GM18907 (cell line): ENCODE results near the gene MDM4.
A peak's percentile ranks its signal among the peaks of the same experiment; 100 is the strongest.
"Not testable (repeated sequence)": the region's sequence is repeated elsewhere in the genome, so short reads cannot be mapped to it uniquely, and the experiment has no call there.

Experiments
- ATAC-seq: cut with Tn5 transposase; IDR thresholded peaks from one replicate; pipeline ENCODE4 v1.9.1; 2021; ENCODE audit warnings: mild to moderate bottlenecking, moderate library complexity; ENCODE audit not compliant: unreplicated experiment

The MDM4 gene

DNA sequence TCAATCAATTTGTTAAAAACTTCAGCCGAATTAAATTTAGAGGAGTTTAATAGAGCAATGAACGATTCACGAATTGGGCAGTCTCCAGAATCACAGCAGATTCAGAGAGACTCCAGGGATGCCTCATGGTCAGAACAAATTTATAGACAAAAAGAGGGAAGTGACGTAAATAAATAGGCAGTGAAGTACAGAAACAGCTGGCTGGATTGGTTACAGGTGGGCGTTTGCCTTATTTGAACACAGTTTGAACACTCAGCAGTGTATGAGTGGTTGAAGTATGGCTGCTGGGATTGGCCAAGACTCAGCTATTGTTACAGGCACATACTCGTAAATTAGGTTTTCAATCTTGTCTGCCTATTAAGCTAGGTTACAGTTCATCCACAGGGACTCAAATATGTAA is 43.8 kb downstream of the MDM4 start:
- ATAC-seq: not testable (repeated sequence)

DNA sequence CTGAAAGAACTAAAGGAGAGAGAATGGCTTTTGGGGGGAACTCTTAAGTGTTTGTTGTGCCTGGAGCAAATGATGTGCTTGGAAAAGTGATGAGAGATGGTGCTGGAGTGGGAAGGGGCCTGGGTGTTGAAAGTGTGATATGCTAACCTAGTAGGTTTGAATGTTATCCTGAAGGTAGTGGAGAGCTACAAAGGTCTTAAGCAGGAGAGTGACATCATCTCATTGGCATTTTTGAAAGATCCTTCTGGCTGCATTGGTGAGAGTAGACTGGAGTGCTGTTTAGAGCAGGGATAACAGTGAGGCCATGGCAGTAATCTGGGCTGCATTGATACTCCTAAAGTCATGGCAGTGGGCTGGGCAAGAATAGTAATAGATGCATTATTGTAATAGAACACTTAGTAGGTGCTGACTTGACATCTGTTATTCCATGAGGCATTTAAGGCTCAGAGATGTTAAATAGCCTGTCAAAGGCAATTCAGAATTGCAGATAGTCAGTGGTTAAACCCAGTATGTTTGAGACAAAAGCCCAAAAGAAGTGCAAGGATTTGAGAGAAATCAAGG is 44.5 kb downstream of the MDM4 start:
- no peak for ATAC-seq

GRCh38 chr1:204562075-204562990 is 46.1 kb downstream of the MDM4 start:
- no peak for ATAC-seq

- no peak for ATAC-seq
Measured at GRCh38 chr1:204563307-204563706, 47.1 kb downstream of the MDM4 start.

DNA sequence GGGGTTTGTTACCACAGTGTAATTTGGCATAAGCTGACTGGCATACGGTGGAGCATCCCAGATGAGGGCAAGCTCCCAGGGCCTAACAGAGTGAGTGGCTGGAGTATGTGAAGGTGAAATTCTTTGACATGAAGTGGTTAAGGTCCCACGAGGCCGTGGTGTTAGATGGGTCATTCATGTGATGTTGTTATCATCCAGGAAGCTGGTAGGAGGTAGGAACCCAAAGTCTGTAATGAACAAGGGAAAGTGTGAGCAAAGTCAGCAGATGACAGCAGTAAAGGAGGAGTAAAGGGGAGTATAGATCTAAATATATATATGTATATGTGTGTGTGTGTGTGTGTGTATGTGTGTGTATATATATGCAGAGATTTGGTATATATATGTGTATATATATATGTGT is 47.6 kb downstream of the MDM4 start:
- no peak for ATAC-seq

- peak; percentile 79 for ATAC-seq
Measured at GRCh38 chr1:204564835-204565234, 48.6 kb downstream of the MDM4 start.

GRCh38 chr1:204565617-204566582 is 49.7 kb downstream of the MDM4 start:
- ATAC-seq: peak; percentile 55

DNA sequence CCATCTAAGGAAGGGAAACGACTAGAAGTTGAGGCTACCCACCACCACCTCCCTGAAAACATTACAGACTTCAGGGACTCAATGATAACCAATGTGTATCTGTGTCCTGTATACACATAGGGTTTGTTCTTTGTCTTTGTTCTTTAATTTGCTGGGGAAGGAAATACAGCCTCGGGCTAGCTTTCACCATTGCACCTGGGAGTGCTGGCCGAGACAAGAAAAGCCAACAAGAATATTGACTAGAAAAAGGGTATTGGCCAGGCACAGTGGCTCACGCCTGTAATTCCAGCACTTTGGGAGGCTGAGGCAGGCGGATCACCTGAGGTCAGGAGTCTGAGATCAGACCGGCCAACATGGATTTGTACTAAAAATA is 50.4 kb downstream of the MDM4 start:
- no peak for ATAC-seq

DNA sequence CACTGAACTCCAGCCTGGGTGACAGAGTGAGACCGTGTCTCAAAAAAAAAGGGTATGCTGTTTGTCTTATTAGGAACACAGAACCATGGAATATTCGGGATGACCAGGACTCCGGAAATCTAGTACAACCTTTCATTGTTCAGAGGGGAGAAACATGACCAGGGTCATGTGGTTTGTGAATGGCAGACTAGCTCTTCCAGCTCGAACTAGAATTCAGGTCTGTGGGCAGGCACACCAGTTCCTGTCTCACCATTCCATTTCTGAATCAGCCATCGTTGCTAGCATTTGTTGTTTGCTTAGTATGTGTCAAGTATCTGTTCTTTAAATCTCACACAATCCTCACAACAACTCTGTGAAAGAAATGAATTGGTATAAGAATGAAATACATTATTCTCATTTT is 50.9 kb downstream of the MDM4 start:
- ATAC-seq: no peak

GRCh38 chr1:204568576-204569315 is 52.5 kb downstream of the MDM4 start:
- no peak for ATAC-seq

DNA sequence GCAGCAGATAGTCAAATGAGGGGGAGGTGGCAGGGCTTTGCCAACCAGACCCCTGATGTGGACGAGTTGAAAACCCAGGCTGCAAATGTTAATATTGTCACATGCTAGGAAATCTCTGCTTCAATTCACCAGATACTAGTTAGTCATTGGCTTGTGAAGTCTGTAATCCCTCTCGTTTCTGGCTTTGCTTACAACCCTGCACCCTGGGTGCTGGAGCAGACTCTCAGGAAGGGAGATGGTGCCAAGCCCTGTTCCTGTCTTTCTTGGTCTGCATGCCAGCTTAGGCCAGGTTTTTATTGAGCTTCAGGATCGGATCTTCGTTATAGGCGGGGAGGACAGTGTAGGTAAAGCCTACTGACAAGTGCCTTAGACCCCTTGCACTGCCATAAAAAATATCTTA is 53.3 kb downstream of the MDM4 start:
- no peak for ATAC-seq

DNA sequence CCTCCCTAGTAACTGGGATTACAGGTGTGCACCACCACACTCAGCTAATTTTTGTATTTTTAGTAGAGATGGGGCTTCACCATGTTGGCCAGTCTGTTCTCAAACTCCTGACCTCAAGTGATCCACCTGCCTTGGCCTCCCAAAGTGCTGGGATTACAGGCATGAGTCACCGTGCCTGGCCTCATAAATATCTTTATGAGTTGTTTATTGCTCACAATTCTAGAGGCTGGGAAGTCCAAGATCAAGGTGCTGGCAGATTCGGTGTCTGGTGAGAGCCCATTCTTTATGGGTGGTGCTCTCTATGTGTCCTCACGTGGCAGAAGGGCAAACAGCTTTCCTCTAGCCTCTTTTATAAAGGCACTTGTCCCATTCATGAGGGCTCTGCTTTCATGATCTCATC is 53.8 kb downstream of the MDM4 start:
- ATAC-seq: not testable (repeated sequence)

DNA sequence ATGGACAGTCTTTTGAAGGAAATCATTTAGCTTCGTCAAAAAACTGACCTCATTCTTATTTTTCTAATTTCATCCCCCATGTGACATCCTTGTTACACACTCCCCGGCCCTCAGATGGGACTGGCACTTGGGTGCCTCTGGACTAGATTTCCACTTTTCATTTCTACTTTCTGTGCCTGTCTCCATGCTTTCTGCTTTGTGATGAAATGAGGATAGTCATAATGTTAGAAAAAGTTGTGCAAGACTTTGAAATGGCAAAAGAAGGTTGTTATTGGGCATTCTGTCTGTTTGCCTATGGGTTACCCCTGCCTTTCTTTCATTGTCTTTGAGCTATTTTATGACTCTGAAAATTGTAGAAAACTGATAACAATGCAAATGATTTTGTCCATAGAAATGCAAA is 54.9 kb downstream of the MDM4 start:
- ATAC-seq: no peak

GRCh38 chr1:204571631-204572030 is 55.4 kb downstream of the MDM4 start:
- no peak for ATAC-seq

GRCh38 chr1:204572923-204573922 is 57.0 kb downstream of the MDM4 start:
- ATAC-seq: no peak

GRCh38 chr1:204574016-204574864 is 58.0 kb downstream of the MDM4 start:
- ATAC-seq: no peak

DNA sequence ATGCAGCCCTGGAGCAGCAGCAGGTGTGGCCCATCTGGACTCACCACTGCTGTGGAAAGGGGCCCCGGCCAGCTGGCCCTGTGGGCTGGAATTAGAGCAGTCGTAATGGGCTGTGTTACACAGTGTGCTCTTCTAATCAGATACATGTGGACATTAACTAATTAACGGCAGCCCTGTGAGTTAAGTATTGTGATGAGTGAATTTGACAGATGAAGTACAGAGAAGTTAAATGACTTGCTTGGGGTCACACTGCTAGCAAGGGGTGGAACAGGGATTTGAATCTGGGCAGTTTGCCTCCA is 58.6 kb downstream of the MDM4 start:
- no peak for ATAC-seq

- no peak for ATAC-seq
Measured at GRCh38 chr1:204575221-204576190, 59.3 kb downstream of the MDM4 start.
